ENCODE results near the gene SHD.

- TF ChIP-seq USF2 (IDR thresholded peaks at IDR 0.05; ENCODE audit: low read length), result no peak
- TF ChIP-seq EGR1 (IDR thresholded peaks at IDR 0.05; ENCODE audit: borderline replicate concordance, low read depth, low read length), result no peak
- no peak for TF ChIP-seq CTCF (IDR thresholded peaks at IDR 0.05; ENCODE audit: control extremely low read depth in 1 of 3, insufficient read depth in 1 of 3, low read depth in 1 of 3, low read length in 3 of 3)
- no peak for TF ChIP-seq NANOG (IDR thresholded peaks at IDR 0.05; ENCODE audit: insufficient read depth, low read depth, low read length, poor library complexity, severe bottlenecking)
- TF ChIP-seq POLR2AphosphoS5 (IDR thresholded peaks at IDR 0.05; ENCODE audit: low read depth, low read length), result no peak
- no peak for TF ChIP-seq EP300 (IDR thresholded peaks at IDR 0.05; ENCODE audit: borderline replicate concordance in 1 of 2, low read depth in 2 of 2, low read length in 2 of 2)
These were observed 44.8 kb upstream of the SHD start for GRCh38 chr19:4234142-4234861.
